ENCODE data around the gene MYRF. TPM values are rescaled to one million over a fixed set of nuclear protein-coding genes. Genes with fewer than 3 reads are reported as not detected.

MYRF gene
- total and polyA plus RNA-seq, 2 of the 13 experiments (the other 11 are each of a cell fraction or from before 2014, with no cell fraction given): 10.2 to 25.9 TPM

GRCh38 chr11:61815790-61816735 is 63.6 kb downstream of the MYRF start:
- peak overlapping the region; percentile 99 for H3K27ac ChIP-seq (ENCODE audit: extremely low read length, insufficient read depth, low read length)
- in situ Hi-C loops (cut with HindIII; ENCODE audit: extremely low pct_ligation_motif_present, low pct_unique_long_range_greater_than_20kb): no loop called here
- H2AFZ ChIP-seq (ENCODE audit: low read length): no peak overlapping the region
- intact Hi-C loops (cut with micrococcal nuclease; ENCODE audit: unreplicated experiment): loop anchor here (1.0 kb wide), 1 partner anchor 19 kb away; no protein-coding TSS in a partner anchor
- no peaks in the 10 kb centered on the region; a peak in 1 of 5 replicates for H3K27me3 ChIP-seq (ENCODE audit: control insufficient read depth in 1 of 2, insufficient read depth in 2 of 2, low read length in 2 of 2)
- POLR2A ChIA-PET: interaction anchor here (0.6 to 5.8 kb wide), 29 partner anchors 11 to 829 kb away, joined by 3 to 50 read pairs (median 6); partner anchors contain the start of genes AHNAK, BEST1, FADS2 and FEN1
- ATAC-seq (peak; percentile 37), FAIRE-seq (no peak), DNase-seq (ENCODE audit: low spot score) (peak; percentile 64)
- peaks cover 50% of the 10 kb centered on the region for H3K4me1 ChIP-seq (ENCODE audit: insufficient read depth, low read length)
- under 1% methylated on average over 31 of the region's 69 CpGs for WGBS (ENCODE audit: low lambda C conversion rate)
- H3K9me3 ChIP-seq (ENCODE audit: low read length): no peaks in the 10 kb centered on the region
- H3K4me2 ChIP-seq (ENCODE audit: low read depth, low read length): peak overlapping the region; percentile 99
- CTCF ChIA-PET (ENCODE audit: low intra/inter-chr PET ratio, low total read pairs): interaction anchor here (1.0 to 1.3 kb wide), 2 partner anchors 13 to 19 kb away, joined by 3 to 6 read pairs; no protein-coding TSS in a partner anchor
- peaks cover 8 to 25% of the 10 kb centered on the region in 2 experiments for H3K36me3 ChIP-seq (replicated peaks in 1 of 2; ENCODE audit: control insufficient read depth in 1 of 2, insufficient read depth in 2 of 2, low read length in 2 of 2)
- H3K4me3 ChIP-seq (replicated peaks in 1 of 3; ENCODE audit: insufficient read depth in 1 of 3, low read depth in 2 of 3, low read length in 3 of 3): peak overlapping the region; percentile 74 to 94 (median 81)
- peak overlapping the region; percentile 98 for H3K9ac ChIP-seq (ENCODE audit: insufficient read depth, low read depth, low read length)
- TSS peak; percentile 82 for BruUV-seq (replicated peaks)
- no peaks in the 10 kb centered on the region for H4K20me1 ChIP-seq (ENCODE audit: insufficient read depth, low read length)
- peaks cover 25% of the 10 kb centered on the region for H3K79me2 ChIP-seq (ENCODE audit: insufficient read depth, low read length)
- TF ChIP-seq ADNP (CRISPR knock-in tag; IDR thresholded peaks at IDR 0.05) (no peak), CERS6 (CRISPR knock-in tag; IDR thresholded peaks at IDR 0.05) (no peak), ATF2 (CRISPR knock-in tag; IDR thresholded peaks at IDR 0.05) (no peak), ZNF124 (CRISPR knock-in tag; IDR thresholded peaks at IDR 0.05) (no peak), ZBTB21 (CRISPR knock-in tag; IDR thresholded peaks at IDR 0.05) (no peak), WIZ (CRISPR knock-in tag; IDR thresholded peaks at IDR 0.05) (no peak), ZSCAN5A (CRISPR knock-in tag; IDR thresholded peaks at IDR 0.05; ENCODE audit: borderline replicate concordance) (0 out of 2 replicates have a peak, but pooled peaks have one; percentile 3), POLR2AphosphoS5 (IDR thresholded peaks at IDR 0.05; ENCODE audit: low read depth, low read length) (peak; percentile 11; the same call in 1 of the 2 replicates), NR2F6 (IDR thresholded peaks at IDR 0.05) (no peak), NR2F6 (CRISPR knock-in tag; IDR thresholded peaks at IDR 0.05) (no peak), MIER3 (CRISPR knock-in tag; IDR thresholded peaks at IDR 0.05; ENCODE audit: borderline replicate concordance) (no peak), ZNF652 (CRISPR knock-in tag; IDR thresholded peaks at IDR 0.05; ENCODE audit: borderline replicate concordance, low read depth) (no peak), YY1 (IDR thresholded peaks at IDR 0.05; ENCODE audit: insufficient read depth, insufficient replicate concordance, low read depth, low read length) (no peak), CBX2 (IDR thresholded peaks at IDR 0.05; ENCODE audit: low read depth, low read length) (no peak), CBX2 (CRISPR knock-in tag; IDR thresholded peaks at IDR 0.05; ENCODE audit: low read depth) (no peak), FOXM1 (CRISPR knock-in tag; IDR thresholded peaks at IDR 0.05) (no peak), KAT2B (IDR thresholded peaks at IDR 0.05; ENCODE audit: borderline replicate concordance, low read depth, low read length) (no peak), PBX2 (CRISPR knock-in tag; IDR thresholded peaks at IDR 0.05) (no peak)

All from HepG2 (cell line).